Muscle of arm (tissue), 12 donors: Measurements from ENCODE around the gene AXIN2. TPM values are rescaled to one million over a fixed set of nuclear protein-coding genes. Genes with fewer than 3 reads are reported as not detected.

ENCODE experiments used
- DNase-seq: peaks from one replicate; pipeline ENCODE4 v3.0.0-alpha.2; 2013
- polyA plus RNA-seq, 12 donors: library from polyadenylated mRNA; unstranded; fragments of 120-200 nt; gene quantifications; one replicate each; pipeline ENCODE4 v1.2.1, GENCODE V29; 2013; ENCODE audit not compliant: insufficient read length in 12 of 12

AXIN2 gene
- polyA plus RNA-seq, 12 donors: 11.0 to 40.4 (median 19.7) TPM; not detected in 1

GRCh38 chr17:65586899-65587298 is 25.5 kb upstream of the AXIN2 start:
- no peak for DNase-seq

- DNase-seq: peak; percentile 24
These were observed 23.4 kb upstream of the AXIN2 start for GRCh38 chr17:65584604-65585521.

- peak; percentile 38 for DNase-seq
These were observed 22.6 kb upstream of the AXIN2 start for GRCh38 chr17:65583921-65584603.

- no peak for DNase-seq
These were observed 15.5 kb upstream of the AXIN2 start for GRCh38 chr17:65576939-65577338.

GRCh38 chr17:65573282-65573602 is 11.8 kb upstream of the AXIN2 start:
- no peak for DNase-seq

GRCh38 chr17:65572581-65573281 is 11.3 kb upstream of the AXIN2 start:
- no peak for DNase-seq

GRCh38 chr17:65572186-65572580 is 10.7 kb upstream of the AXIN2 start:
- DNase-seq: no peak

- DNase-seq: no peak
These were observed 7.5 kb upstream of the AXIN2 start for GRCh38 chr17:65568918-65569317.

GRCh38 chr17:65567566-65567965 is 6.1 kb upstream of the AXIN2 start:
- no peak for DNase-seq

- no peak for DNase-seq
These were observed 4.1 kb upstream of the AXIN2 start for GRCh38 chr17:65565559-65565958.

- DNase-seq: peak; percentile 68
These were observed 3.3 kb upstream of the AXIN2 start for GRCh38 chr17:65564793-65565192.

GRCh38 chr17:65562206-65562531 is 721 bp upstream of the AXIN2 start:
- DNase-seq: no peak

- DNase-seq: peak; percentile 85
These were observed 608 bp downstream of the AXIN2 start for GRCh38 chr17:65560628-65561451.

GRCh38 chr17:65559804-65560627 is 1.4 kb downstream of the AXIN2 start:
- peak; percentile 57 for DNase-seq

GRCh38 chr17:65559461-65559803 is 2.0 kb downstream of the AXIN2 start:
- DNase-seq: no peak

- DNase-seq: no peak
These were observed 2.6 kb downstream of the AXIN2 start for GRCh38 chr17:65558683-65559460.

- no peak for DNase-seq
These were observed 3.2 kb downstream of the AXIN2 start for GRCh38 chr17:65558311-65558682.

- no peak for DNase-seq
These were observed 3.8 kb downstream of the AXIN2 start for GRCh38 chr17:65557349-65558310.

- DNase-seq: no peak
These were observed 4.5 kb downstream of the AXIN2 start for GRCh38 chr17:65556910-65557348.
